ENCODE data around the gene KRTAP5-7.
"Not testable (repeated sequence)": the region's sequence is repeated elsewhere in the genome, so short reads cannot be mapped to it uniquely, and the experiment has no call there.

Gene KRTAP5-7

DNA sequence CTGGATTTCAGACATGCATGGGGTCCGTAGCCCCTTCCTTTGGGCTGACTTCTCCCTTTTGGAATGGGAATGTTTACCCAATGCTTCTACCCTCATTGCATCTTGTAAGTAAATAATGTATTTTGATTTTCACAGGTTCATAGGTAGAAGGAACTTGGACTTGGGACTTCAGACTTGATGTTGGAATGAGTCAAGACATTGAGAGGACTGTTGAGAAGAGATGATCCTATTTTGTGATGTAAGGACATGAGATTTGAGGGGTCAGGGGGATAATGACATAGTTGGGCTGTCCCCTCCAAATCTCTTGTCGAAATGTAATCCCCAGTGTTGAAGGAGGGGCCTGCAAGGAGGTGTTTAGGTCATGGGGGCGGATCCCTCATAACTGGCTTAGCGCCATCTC lies 37.4 kb downstream of the KRTAP5-7 start:
- no peak for DNase-seq

DNA sequence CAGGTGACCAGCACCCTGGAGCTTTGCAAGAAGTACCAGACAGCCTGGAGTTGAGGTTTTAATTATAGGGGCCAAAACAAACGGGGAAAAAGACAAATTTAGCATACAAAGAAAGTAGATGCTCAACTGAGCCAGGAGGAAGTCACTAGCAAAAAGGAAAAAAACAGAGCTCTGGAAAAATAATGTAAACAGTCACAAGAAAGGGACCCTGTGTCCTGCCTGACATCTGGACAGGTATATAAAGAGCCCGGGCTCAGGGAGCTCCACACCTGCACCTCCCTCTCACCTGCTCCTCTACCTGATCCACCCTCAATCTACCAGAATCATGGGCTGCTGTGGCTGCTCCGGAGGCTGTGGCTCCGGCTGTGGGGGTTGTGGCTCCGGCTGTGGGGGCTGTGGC lies 38.2 kb downstream of the KRTAP5-7 start, which contains the start of gene KRTAP5-10:
Gene KRTAP5-10 (plus strand): TSS at position 301 of the 400 bp plus-strand sequence. CDS start 25 bp downstream, at position 326.
- no peak for DNase-seq

DNA sequence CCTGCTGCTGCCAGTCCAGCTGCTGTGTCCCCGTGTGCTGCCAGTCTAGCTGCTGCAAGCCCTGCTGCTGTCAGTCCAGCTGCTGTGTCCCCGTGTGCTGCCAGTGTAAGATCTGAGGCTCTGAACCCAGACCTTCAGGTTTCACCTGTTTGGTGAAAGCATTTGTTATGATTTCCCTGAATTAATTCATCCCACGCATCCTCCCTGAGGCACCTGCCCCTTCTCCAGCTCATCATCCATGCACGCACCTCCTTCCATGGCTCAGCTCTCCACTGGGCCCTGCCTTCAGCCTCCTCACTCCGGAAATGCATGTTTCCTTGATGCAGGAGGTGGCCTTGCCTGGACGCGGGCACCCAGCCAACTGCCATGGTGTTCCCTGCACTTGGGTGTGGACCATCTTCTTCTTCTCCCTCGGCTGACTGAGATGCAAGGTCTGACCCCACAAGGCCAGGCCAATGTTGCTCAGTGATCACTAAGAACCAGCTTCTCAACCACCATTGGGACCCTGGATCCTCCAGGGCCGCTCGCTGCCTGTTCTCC lies 39.1 kb downstream of the KRTAP5-7 start:
- DNase-seq, result no peak

DNA sequence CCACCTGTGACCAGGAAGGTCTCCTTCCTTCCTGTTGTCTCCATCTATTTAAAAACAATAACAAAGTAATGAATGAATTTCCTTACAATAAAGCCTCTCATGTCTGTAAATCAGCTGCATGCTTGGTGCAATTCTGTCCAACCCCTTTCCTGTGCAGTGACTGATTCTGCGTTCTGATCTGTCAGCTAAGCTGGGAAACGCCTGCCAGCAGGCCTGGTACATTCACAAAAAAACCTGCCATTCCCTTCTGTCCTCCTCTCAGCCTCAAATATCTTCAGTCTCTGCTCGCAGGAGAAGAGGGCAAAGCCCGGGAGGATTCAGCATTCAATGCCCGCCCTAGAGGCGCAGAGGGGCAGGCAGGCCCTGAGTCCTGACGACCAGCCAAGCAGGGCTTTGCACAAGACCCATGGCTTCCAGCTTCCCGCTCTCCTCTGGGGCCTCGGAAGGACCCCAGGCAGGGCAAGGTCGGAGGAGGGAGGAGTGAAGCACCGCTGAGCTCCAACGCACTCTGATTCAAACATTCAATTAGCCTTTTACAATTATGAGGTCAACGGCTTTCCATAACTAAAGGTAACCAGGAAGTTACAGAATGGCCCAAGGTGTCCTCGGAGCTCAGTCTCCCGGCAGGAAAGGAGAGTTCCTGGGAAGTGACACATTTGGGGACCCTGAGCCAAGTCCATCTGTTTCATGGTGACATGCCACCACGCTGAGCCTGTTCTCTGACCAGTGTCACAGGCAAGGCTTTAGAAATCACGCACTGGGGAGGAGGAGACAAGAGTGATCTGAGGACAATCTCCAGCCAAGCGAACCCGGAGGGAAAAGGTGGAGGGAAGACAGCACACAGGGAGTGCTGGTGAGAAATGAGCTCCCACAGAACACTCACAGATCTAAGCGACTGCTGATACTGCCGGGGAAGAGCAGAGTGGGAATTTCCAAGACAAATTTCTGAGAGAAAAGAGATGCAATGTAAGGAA lies 39.8 kb downstream of the KRTAP5-7 start:
- DNase-seq, result not testable (repeated sequence)

DNA sequence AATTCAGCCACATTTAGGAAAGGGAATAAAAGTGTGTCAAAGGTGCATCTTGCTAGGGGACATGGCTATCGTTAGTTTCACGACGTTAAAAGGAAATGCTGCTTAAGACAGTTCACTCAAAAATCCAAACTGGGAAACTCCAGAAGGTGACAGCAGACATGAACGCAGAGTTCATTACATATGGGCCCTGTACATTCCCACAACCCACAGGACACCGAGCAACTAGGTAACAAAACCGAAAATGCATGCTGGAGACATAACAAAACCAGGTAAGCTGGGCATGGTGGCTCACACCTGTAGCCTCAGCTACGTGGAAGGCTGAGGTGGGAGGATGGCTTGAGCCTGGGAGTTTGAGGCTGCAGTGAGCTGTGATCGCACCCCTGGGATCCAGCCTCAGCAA lies 40.6 kb downstream of the KRTAP5-7 start:
- not testable (repeated sequence) for DNase-seq

DNA sequence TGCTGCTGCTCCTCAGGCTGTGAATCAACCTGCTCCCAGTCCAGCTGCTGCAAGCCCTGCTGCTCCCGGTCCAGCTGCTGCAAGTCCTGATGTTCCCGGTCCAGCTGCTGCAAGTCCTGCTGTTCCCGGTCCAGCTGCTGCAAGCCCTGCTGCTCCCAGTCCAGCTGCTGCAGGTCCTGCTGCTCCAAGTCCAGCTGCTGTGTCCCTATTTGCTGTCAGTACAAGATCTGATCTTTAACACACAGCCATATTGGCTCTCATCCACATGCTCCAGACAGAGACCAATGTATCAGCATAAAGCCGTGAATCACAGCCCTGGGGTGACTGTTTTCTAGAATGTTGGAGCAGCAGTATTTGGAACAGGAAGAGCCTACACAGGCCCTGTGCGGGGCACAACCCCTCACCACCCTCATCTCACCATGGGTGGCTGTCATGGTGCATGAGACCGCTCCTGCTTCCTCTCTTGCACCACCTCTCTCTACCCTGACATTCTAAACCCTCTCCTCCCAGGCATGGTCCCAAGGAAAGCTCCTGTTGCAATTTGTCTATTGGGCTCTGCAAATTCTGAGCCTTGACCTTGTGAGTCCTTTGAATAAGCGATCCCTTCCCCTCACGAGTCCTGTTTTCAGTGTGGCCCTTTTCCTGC lies 41.8 kb downstream of the KRTAP5-7 start:
- DNase-seq, result no peak

DNA sequence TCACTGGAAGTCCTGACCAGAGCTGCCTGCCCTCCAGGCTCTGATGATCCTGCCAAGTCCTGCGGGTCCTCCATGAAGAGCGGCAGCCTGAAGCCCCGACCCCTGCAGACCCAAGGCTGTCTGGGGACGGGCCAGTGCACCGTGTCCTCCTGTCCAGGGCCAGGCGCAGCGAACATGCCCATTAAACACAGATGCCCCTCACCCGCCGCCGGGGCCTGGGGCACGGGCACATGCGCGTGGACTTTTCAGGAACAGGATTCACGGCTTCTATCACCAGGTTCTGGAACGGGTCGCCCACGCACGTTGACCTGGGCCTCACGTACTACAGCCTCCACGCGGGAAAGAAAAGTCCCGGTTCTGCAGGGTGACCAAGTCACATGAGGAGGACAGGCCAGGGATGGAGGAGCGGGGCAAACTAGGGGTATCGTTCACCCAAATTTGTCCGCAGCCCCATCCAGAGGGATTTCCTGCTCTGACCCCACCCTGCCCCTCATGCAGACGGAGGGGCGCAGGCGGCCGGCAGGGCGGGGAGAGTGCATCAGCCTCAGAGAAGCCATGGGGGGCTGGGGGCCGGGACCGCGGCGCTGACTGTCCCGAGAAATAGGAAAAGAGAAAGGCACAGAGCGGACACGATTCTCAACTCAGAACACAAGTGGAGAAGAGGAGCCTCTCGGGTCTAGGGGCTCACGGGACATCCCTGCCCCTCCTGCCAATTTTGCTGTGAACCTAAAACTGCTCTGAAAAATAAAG lies 44.2 kb downstream of the KRTAP5-7 start:
- DNase-seq, result not testable (repeated sequence)

DNA sequence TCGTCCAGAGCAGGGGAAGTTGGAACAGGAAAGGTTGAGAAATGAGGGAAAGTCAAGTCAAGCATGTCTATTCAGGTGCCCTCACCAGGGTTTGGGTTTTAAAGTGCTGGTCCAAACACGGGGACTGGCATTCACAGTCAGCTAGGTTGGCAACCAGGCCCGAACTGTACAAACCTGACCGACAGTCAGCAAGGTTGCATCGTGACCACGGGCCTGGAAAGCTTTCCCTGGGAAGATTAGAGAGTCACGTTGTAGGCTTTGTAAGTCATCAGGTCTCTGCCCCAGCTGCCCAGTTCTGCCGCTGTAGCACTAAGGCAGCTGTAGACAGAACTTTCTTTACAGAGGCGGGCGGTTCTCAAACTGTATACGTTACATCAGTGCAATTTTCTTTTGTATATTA lies 45.7 kb downstream of the KRTAP5-7 start:
- DNase-seq, result no peak

DNA sequence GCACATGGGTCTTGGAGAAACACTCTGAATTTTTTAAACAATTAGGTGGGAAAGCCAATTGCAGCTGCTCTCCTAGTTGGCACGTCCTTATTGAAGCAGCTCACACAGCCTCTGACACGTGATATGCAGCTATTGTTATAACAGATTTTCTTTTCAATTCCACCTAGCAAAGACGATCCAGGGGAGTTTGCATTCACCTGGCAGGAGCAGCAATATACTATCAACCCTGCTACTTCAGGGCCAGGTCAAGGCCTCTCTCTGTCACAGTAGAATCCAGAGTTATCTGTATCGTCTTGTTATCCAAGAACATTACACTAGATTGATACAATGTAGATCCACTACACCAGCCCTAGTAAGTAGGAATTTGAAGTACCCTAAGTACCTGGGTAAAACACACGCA lies 47.4 kb downstream of the KRTAP5-7 start:
- DNase-seq, result no peak

DNA sequence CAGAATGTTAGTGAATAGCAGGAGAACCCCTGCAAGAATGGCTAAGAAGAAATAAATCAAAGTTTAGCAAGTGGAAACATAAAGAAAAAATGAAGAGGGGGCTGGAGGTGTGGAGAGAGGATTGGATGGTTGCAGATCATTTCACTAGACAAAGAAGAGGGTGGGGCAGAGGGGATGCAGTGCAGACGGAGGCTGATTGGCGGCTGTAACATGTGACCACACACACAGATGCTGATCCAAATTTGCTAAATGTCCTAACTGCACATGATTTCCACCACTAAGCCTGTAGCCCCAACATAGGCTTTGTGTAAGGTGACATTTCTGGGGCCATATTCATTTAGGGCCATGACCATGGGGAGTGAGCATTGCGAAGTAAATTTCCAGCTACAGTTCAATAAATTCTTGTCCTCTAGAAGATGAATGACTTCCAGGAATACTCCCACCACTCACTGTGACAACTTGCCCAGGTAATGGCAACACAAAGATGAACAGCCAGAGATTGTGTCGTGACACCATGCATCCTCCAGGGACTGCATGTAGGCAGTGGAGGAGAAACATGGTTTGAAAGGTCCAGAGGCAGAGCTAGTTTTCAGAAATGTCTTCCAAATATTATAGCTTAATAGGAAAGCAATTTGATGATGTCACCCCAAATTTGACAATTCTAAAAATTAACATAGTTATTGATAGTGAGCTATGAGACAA lies 48.8 kb downstream of the KRTAP5-7 start:
- DNase-seq, result no peak

DNA sequence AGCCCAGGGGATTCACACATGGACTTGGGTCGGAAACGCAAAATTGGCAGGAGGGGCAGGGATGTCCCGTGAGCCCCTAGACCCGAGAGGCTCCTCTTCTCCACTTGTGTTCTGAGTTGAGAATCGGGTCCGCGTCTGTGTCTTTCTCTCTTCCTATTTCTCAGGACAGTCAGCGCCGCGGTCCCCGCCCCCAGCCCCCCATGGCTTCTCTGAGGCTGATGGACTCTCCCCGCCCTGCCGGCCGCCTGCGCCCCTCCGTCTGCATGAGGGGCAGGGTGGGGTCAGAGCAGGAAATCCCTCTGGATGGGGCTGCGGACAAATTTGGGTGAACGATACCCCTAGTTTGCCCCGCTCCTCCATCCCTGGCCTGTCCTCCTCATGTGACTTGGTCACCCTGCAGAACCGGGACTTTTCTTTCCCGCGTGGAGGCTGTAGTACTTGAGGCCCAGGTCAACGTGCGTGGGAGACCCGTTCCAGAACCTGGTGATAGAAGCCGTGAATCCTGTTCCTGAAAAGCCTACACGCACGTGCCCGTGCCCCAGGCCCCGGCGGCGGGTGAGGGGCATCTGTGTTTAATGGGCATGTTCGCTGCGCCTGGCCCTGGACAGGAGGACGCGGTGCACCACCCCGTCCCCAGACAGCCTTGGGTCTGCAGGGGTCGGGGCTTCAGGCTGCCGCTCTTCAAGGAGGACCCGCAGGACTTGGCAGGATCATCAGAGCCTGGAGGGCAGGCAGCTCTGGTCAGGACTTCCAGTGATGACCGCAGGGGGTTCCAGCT lies 49.8 kb downstream of the KRTAP5-7 start:
- DNase-seq, result not testable (repeated sequence)

DNA sequence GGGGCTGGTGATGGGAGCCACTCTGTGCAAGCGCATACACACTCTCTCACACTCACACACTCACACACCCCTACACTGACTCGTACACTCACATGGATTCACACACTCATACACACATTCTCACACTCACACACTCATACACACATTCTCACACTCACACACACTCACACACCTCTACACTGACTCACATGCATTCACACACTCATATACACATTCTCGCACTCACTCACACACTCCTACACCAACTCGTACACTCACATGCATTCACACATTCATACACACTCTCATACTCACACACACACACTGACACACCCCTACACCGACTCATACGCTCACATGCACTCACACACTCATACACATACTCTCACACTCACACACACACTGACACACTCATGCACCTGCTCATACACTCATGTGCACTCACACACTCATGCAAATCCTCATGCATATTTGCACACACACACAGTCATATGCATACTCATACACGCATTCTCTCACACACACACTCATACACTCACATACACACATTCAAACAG lies 50.5 kb downstream of the KRTAP5-7 start:
- no peak for DNase-seq

All from midbrain (tissue), 1 donor.